Heart left ventricle (tissue), 13 donors: ENCODE measurements around the gene TMEM101.

Experiments
- CTCF ChIP-seq, 12 donors: fragments of 200-600 bp; sonication (generic) in 4 of 12; IDR thresholded peaks; one replicate each; pipeline versions ENCODE4 v1.5.0 to v1.8.0; 2018 to 2022; ENCODE audit warnings: antibody characterized with exemption in 12 of 12, mild to moderate bottlenecking in 5 of 12
- POLR2A ChIP-seq, 2 donors: fragments of 450-650 bp; IDR thresholded peaks; one replicate each; pipeline ENCODE4 v1.6.1; 2017; ENCODE audit warnings: antibody characterized with exemption in 2 of 2, mild to moderate bottlenecking in 2 of 2, moderate library complexity in 2 of 2
- donor health status: ischemic (EF 13 %, LVEDD 7.1; RV severe dilation, severe dysfunction).
- donor health status: DM: no; HTN: yes; CAD: no.
- donor health status: DM: no; HTN: no; CAD: no.
- donor health status: ischemic (EF 25% LVEDD 6.9; RV normal size, moderate dysfunction).
- donor health status: ischemic (EF 25% LVEDD 5.7; RV mildly dilated, moderate dysfunction).
- donor health status: ischemic (EF 35%, LVEDD 5.7; RV mildly dilated, moderate dysfunction).
- donor health status: nonischemic (EF 11% LVEDD 7.7; RV severe dilation, severe dysfunction).
- donor health status: DM: yes; HTN: yes; CAD: no.
- donor health status: PGD.
- donor health status: ischemic (EF 29% LVEDD 5.4; RV normal size, mild dysfunction).
- donor health status: nonischemic (EF 23%, LVEDD 6.1; RV moderate dilation, normal function).

- TF ChIP-seq CTCF (IDR thresholded peaks at IDR 0.05) (no peak), POLR2A (IDR thresholded peaks at IDR 0.05) (peak in 1 of 2 donors; percentile 8)
Measured at GRCh38 chr17:44004761-44005526, 9.8 kb downstream of the TMEM101 start.
